KMS-11 (cell line): ENCODE data around the gene UBE4A.

ENCODE experiments used
- H2AFZ ChIP-seq: fragments of 200-600 bp; sonication (generic); 2 replicates; pipeline ENCODE4 v1.6.1; 2016; ENCODE audit warnings: antibody characterized with exemption, mixed run types, low read depth
- H3K27ac ChIP-seq: fragments of 200-600 bp; sonication (generic); 2 replicates; pipeline ENCODE4 v1.6.1; 2016; ENCODE audit warnings: mild to moderate bottlenecking, mixed run types
- H3K27me3 ChIP-seq: fragments of 200-600 bp; sonication (generic); 2 replicates; pipeline ENCODE4 v1.6.1; 2017; ENCODE audit warnings: mild to moderate bottlenecking, low read depth, mixed run types, moderate library complexity; ENCODE audit not compliant: insufficient read depth
- H3K36me3 ChIP-seq: fragments of 200-600 bp; sonication (generic); 2 replicates; pipeline ENCODE4 v1.6.1; 2017; ENCODE audit warnings: mild to moderate bottlenecking, mixed run types; ENCODE audit not compliant: insufficient read depth
- H3K4me1 ChIP-seq: fragments of 200-600 bp; sonication (generic); 2 replicates; pipeline ENCODE4 v1.6.1; 2016; ENCODE audit warnings: mild to moderate bottlenecking, low read depth, mixed run types; ENCODE audit not compliant: poor library complexity, severe bottlenecking
- H3K4me2 ChIP-seq: fragments of 200-600 bp; sonication (generic); 2 replicates; pipeline ENCODE4 v1.7.0; 2016; ENCODE audit warnings: mild to moderate bottlenecking, mixed run types
- H3K4me3 ChIP-seq: fragments of 200-600 bp; sonication (generic); IDR thresholded peaks from 2 replicates; pipeline ENCODE4 v1.6.1; 2017; ENCODE audit warnings: low read depth, low read length, mixed read lengths; ENCODE audit not compliant: insufficient read depth
- H3K79me2 ChIP-seq: fragments of 200-600 bp; sonication (generic); 2 replicates; pipeline ENCODE4 v1.6.1; 2016; ENCODE audit warnings: low read depth, mixed run types; ENCODE audit not compliant: insufficient read depth
- H3K9ac ChIP-seq: fragments of 200-600 bp; sonication (generic); 2 replicates; pipeline ENCODE4 v1.6.1; 2016; ENCODE audit warnings: mild to moderate bottlenecking, mixed run types
- H4K20me1 ChIP-seq: fragments of 200-600 bp; sonication (generic); 2 replicates; pipeline ENCODE4 v1.6.1; 2016; ENCODE audit warnings: mild to moderate bottlenecking, mixed run types; ENCODE audit not compliant: insufficient read depth
- TF ChIP-seq, protein P1 (sequence below): fragments of 200-600 bp; sonication (generic); conservative IDR thresholded peaks from 2 replicates; pipeline ENCODE4 v1.6.1; 2017; ENCODE audit warnings: low read depth, mild to moderate bottlenecking, antibody characterized with exemption, low read length, moderate library complexity, mixed read lengths

The UBE4A gene

DNA sequence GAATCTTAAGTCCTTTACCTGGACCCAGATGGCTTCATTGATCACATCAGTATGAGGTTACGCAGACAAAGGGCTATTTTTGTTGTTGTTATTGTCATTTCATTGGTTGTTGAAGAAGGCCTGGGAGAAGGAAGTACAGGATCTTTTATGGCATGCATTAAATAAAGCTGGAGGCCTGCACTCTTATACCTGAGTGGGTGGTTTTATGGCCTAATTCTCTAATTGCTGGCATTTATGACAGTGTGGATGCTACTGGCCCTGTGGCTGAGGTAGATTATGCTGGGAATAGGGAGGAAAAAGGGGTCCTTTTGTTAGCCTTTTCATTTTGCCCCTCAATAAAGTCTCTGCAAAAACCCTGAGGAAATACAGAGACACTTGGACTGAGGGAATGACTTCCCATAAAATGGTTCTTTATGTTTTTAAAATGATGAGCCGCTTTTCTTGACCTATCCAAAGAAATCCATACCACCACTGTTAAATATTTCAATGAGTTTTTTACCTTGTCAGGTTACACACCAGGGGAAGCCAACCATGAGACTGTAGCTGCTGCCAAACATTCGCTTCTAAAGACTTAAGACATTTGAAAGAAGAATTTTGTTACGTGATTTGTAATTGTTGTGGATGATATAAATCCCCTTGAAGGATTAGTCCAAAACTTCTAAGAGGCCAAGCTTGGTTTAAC is 83.6 kb downstream of the UBE4A start:
- H3K36me3 ChIP-seq = no peaks in the 10 kb centered on the region
- H3K4me3 ChIP-seq = no peak overlapping the region

GRCh38 chr11:118443590-118444218 is 84.3 kb downstream of the UBE4A start:
- TF ChIP-seq, protein P1, sequence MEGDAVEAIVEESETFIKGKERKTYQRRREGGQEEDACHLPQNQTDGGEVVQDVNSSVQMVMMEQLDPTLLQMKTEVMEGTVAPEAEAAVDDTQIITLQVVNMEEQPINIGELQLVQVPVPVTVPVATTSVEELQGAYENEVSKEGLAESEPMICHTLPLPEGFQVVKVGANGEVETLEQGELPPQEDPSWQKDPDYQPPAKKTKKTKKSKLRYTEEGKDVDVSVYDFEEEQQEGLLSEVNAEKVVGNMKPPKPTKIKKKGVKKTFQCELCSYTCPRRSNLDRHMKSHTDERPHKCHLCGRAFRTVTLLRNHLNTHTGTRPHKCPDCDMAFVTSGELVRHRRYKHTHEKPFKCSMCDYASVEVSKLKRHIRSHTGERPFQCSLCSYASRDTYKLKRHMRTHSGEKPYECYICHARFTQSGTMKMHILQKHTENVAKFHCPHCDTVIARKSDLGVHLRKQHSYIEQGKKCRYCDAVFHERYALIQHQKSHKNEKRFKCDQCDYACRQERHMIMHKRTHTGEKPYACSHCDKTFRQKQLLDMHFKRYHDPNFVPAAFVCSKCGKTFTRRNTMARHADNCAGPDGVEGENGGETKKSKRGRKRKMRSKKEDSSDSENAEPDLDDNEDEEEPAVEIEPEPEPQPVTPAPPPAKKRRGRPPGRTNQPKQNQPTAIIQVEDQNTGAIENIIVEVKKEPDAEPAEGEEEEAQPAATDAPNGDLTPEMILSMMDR = no peak
- Histone ChIP-seq H3K4me1 (peaks cover 96% of the 10 kb centered on the region), H4K20me1 (peaks cover 11% of the 10 kb centered on the region), H3K27me3 (no peaks in the 10 kb centered on the region), H3K79me2 (peaks cover 98% of the 10 kb centered on the region), H3K4me3 (no peak overlapping the region), H3K4me2 (peak overlapping the region; percentile 37; the same call in 1 of the 2 replicates), H3K36me3 (no peaks in the 10 kb centered on the region), H3K9ac (no peak overlapping the region), H2AFZ (no peak overlapping the region), H3K27ac (no peak overlapping the region; the same call in 1 of the 2 replicates)

More for the DNA sequence above, 83.6 kb downstream of the UBE4A start:
- H3K79me2 ChIP-seq = peaks cover 100% of the 10 kb centered on the region
- no peaks in the 10 kb centered on the region for H3K27me3 ChIP-seq
- H3K4me2 ChIP-seq = peak overlapping the region; percentile 37; the same call in 1 of the 2 replicates
- TF ChIP-seq, protein P1 = no peak
- H2AFZ ChIP-seq = no peak overlapping the region
- no peak overlapping the region for H3K9ac ChIP-seq
- no peak overlapping the region; the same call in 1 of the 2 replicates for H3K27ac ChIP-seq
- H4K20me1 ChIP-seq = peaks cover 11% of the 10 kb centered on the region
- H3K4me1 ChIP-seq = peaks cover 89% of the 10 kb centered on the region

DNA sequence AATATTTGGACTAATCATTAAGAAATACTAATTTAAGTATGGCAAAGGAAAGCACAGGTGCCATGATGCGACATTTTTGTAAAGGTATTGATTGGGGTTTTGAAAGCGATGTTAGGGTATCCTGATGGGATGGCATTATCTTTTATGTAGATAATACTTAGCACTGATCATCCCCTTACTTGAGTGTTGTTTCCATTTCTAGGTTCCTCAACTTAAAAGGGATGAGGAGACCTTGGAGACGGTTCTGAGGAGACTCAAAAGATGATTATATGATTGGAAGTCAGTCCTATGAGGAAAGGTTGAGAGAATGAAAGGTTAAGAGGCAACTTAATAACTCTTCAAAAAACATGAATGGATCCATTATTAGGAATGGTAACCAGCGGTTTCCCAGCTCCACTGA is 88.0 kb downstream of the UBE4A start:
- Histone ChIP-seq H3K27me3 (no peaks in the 10 kb centered on the region), H3K79me2 (peaks cover 91% of the 10 kb centered on the region), H3K36me3 (no peaks in the 10 kb centered on the region), H3K27ac (peak overlapping the region; percentile 47; the same call in 1 of the 2 replicates), H3K4me3 (no peak overlapping the region), H3K4me1 (peaks cover 81% of the 10 kb centered on the region), H3K9ac (no peak overlapping the region), H4K20me1 (peaks cover 4% of the 10 kb centered on the region; the same call in 1 of the 2 replicates), H3K4me2 (peak overlapping the region; percentile 81; the same call in 1 of the 2 replicates), H2AFZ (no peak overlapping the region)
- TF ChIP-seq, protein P1 = no peak

DNA sequence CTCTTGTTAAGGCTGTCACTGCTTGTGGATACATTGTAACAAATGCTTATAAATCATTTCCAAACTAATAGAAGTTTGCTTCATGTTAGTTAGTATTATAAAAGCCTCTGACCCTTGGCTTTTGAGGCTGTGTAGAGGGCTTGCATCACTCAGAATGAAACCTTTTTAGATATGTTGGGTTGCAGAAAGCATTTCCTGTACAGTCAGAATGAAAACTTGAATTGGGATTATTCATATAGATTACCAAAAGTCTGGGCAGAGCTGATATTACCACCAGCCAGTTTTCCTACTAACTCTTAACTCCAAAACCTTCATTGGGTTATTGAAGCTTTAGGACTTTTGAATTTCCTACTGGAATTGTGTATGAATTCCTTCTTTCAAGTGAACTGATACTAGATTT is 88.9 kb downstream of the UBE4A start:
- Histone ChIP-seq H3K79me2 (peaks cover 82% of the 10 kb centered on the region), H3K9ac (no peak overlapping the region), H3K4me3 (no peak overlapping the region), H4K20me1 (peaks cover 4% of the 10 kb centered on the region; the same call in 1 of the 2 replicates), H3K27me3 (no peaks in the 10 kb centered on the region), H3K4me2 (peak overlapping the region; percentile 81), H2AFZ (no peak overlapping the region), H3K27ac (peak overlapping the region; percentile 47), H3K4me1 (peaks cover 73% of the 10 kb centered on the region), H3K36me3 (no peaks in the 10 kb centered on the region)
- TF ChIP-seq, protein P1 = no peak
